Inflammatory macrophage treated with lipopolysaccharide for 1 hour (primary cell): ENCODE data around the gene OR52D1.

ENCODE experiments used
- DNase-seq, 2 donors: peaks; one replicate each; pipeline ENCODE4 v3.0.0-alpha.2; 2020 to 2022

The OR52D1 gene

DNA sequence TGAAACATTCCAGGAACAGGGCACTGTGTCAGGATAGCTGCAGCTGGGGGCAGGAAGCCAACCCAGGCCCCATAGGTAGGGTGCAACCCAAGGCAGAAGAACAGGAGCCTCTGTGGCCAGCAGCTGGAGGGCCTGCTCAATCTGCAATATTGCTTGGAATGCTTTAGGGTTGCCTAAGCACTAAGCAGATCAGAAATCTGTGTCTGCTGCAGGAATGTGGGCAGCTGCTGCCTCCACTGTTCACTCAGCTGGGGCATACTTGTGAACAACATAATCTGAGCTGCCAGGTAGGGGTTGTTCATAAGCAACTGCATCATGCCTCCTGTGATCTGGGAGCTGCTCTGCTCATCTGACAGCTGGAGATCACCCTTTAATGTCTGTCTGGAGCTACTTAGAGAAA is 26.4 kb downstream of the OR52D1 start:
- no peak for DNase-seq

DNA sequence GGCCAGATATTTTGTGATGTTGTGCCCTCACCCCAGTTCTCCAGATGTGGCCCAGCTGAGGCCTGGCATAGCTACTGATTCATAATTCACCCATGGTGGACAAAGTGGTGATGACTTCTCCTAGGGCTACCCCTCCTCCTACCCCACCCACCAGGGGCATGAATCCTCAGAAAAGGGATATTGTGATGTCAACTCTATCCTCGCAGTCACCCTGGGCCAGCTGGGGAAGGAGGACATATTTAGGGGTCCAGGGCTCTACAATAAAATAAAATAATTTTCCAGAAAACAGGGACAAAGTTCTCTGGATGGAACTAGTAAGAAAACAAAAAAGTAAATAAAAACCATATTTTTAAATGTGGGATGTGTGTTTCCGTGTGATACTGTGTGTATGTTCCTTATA is 28.1 kb downstream of the OR52D1 start, which contains the start of gene UBQLNL:
UBQLNL (minus strand) TSS at position 101 of the 400 bp plus-strand sequence. CDS start 258 bp downstream, outside the sequence.
- no peak for DNase-seq

DNA sequence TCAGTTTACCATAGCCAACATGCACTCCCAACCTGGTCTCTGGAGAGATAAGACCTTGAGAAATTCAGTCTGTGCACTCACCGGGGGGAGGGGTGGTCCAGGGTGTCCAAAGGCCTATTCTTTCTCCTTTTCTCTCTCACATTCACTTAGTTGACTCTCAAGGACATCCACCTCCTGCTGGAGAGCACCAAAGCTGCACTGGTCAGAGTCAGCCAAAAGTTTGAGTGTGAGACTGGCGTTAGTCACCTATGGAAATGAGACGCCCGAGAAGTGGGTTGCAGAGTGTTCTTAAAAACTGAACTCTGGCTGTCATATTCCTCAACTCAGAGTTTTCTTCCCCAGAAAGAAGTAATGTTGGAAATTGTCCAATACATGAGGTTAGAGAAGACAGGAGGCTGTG is 33.1 kb downstream of the OR52D1 start:
- DNase-seq: no peak

DNA sequence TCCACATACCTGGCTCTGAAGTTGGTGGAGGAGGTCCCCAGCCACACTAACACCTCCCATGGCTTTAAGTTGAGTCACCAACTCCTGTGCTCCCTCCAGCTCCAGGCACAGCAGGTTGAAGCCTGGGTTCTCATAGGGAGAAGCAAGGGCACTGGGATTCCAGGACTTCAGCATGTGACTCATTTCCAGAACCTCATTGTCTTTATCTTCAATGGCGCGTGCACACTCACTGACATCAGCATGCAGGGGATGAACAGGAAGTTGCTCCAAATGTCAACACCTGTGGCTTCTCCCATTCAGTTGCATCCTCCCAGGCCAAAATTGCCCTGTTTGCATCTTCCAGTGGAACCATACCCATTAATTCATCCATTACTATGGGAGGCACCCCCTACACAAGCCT is 33.8 kb downstream of the OR52D1 start:
- no peak for DNase-seq

DNA sequence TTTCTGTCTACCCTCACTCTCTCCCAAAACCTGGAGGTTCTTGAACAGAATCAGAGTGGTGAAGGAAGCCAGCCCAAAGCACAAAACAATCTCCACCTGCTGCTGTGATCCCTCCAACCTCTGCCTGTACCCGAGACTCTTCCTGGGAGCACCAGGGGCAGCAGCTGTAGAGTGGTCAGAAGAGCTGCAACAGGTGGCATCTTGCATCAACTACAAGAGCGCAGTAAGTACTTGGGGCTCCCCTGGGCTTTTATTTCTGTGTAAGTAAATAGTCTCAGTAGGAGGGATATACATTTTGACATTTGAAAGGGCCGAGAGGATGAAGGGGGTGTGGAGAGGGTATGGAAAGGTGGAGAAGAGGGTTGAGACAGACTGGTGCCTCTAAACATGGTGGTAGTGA is 36.3 kb downstream of the OR52D1 start:
- no peak for DNase-seq

DNA sequence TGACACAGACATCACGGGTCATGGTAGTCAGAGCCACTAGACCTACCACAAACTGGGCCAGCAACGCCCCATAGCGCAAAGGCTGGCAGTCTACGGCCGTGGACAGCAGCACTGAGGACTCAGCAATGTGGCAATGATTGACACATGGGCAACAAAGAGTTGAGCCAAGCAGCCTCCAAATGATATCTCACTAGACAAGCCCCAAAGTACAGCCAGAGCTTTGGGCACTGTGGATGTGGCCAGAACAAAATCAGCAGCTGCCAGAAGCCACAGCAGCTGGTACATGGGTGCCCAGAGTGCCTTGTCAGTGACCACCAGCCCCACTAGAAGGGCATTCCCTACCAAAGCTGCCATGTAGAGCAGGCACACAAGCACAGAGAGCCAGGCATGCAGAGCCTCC is 39.2 kb downstream of the OR52D1 start:
- no peak for DNase-seq

DNA sequence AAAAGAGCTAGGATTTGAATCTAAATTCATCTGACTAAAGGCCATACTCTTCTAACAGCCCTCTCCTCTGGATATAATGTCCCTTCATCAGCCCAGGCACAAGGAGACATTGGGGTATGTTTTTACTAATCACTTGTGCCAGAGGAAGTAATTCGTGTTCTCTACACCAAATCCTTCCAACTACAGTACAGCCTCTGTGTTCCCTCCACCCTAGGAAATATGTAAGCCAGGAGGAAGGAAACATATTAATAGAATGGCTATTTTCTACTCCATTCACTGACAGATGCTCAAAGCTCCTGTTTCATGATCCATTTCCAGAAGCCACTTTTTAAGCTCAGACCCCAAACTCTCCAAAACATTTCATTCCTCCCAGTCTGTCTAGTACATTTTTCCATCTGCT is 40.0 kb downstream of the OR52D1 start:
- no peak for DNase-seq

DNA sequence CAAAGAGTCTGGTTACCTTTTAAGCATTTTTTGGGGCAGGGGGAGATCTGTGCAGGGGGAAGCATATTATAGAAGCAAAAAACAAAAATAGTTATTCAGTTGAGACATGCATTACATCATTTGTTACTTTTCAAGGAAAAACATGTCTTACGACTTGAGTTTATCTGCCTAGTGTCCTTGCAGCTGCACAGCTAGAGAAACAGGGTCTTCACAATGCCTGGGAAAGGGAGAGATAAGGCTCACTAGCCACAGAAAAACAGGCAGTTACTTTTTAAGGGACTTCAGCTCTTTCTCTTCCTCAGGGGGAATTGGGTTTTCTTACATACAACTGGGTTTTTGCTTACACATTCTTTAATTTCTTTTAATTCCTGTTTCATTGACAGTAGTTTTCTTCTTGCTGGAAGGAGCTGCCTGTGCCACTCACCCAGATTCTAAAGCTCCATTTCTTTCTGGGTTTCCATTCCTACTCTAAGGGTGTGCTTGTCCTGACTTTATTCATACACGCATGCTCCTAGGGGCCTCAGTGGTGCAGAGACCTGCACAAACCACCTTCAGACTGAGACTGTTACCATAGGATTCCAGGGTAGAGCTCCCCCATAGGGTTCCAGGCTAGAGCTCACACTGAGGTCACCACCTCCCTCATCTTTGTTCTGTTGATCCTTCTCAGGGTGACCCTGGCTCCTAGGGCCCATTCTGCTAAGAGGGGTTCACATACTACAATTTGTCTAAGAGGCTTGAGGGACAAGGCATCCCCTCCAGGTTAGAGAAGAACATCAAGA is 42.8 kb downstream of the OR52D1 start:
- no peak for DNase-seq

DNA sequence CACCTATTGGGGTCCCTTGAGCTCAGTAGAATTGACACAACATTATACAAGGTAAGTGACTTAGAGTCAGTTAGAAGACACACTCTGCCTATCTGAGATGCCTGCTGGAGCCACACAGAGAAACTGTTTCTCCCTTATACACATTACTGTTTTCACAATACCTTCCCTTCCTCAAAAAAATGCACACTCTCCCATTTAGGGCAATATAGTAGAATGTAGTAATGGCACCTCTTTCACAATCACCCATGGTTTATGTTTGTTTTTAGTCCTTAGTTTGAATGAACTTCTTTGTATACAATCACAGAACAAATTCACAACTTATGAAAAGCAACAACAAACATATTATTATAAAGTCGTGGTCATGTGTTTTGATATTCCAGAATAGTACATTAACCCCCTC is 45.6 kb downstream of the OR52D1 start:
- DNase-seq: peak; percentile 30 to 46

DNA sequence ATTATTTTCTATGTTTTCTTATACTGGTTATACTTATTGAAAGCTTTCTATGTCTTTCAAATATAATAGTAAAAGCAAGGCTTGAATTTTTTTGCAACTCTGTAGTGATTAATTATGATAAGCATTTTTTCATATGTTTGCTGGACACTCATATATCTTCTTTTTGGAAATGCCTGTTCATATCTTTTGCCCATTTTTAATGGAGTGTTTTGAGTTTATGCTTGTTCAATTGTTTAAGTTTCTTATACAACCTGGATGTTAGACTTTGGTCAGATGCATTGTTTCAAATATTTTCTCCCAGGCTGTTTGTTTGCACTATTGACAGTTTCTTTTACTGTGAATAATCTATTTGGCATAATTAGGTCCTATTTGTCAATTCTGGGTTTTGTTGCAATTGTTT is 48.0 kb downstream of the OR52D1 start:
- no peak for DNase-seq
